DOHH2 (cell line): Measurements from ENCODE around the gene CACNA1D.

Source experiments
- H3F3A ChIP-seq: fragments of 200-600 bp; sonication (generic), shearing (Covaris generic); 2 replicates; pipeline ENCODE4 v1.6.0; 2016; ENCODE audit warnings: antibody characterized with exemption, mild to moderate bottlenecking; ENCODE audit not compliant: control insufficient read depth, insufficient read depth
- H3K27ac ChIP-seq: fragments of 200-600 bp; sonication (generic); 2 replicates; pipeline ENCODE4 v1.5.1; 2014; ENCODE audit warnings: low read depth, mild to moderate bottlenecking, low read length, moderate library complexity
- H3K27me3 ChIP-seq: fragments of 200-600 bp; sonication (generic); 2 replicates; pipeline ENCODE4 v1.6.1; 2014; ENCODE audit warnings: mild to moderate bottlenecking, low read length, mixed read lengths; ENCODE audit not compliant: control insufficient read depth
- H3K36me3 ChIP-seq: fragments of 200-600 bp; sonication (generic); 2 replicates; pipeline ENCODE4 v1.6.1; 2014; ENCODE audit warnings: mild to moderate bottlenecking, low read length, moderate library complexity, mixed read lengths; ENCODE audit not compliant: control insufficient read depth
- H3K4me1 ChIP-seq: fragments of 200-600 bp; sonication (generic); 2 replicates; pipeline ENCODE4 v1.6.1; 2014; ENCODE audit warnings: mild to moderate bottlenecking, low read length, mixed read lengths; ENCODE audit not compliant: control insufficient read depth
- H3K4me2 ChIP-seq: fragments of 200-600 bp; sonication (generic); 2 replicates; pipeline ENCODE4 v1.6.0; 2014; ENCODE audit warnings: mild to moderate bottlenecking, low read length, moderate library complexity
- H3K4me3 ChIP-seq: fragments of 200-600 bp; sonication (generic); 2 replicates; pipeline ENCODE4 v1.5.1; 2014; ENCODE audit warnings: mild to moderate bottlenecking, low read length, mixed read lengths
- H3K79me2 ChIP-seq: fragments of 200-600 bp; sonication (generic); 2 replicates; pipeline ENCODE4 v1.6.1; 2014; ENCODE audit warnings: mild to moderate bottlenecking, low read length, mixed read lengths; ENCODE audit not compliant: control insufficient read depth
- H3K9me2 ChIP-seq: fragments of 200-600 bp; sonication (generic); replicated peaks from 2 replicates; pipeline ENCODE4 v1.6.1; 2014; ENCODE audit warnings: mild to moderate bottlenecking, low read length, mixed read lengths; ENCODE audit not compliant: control insufficient read depth
- H3K9me3 ChIP-seq: fragments of 200-600 bp; sonication (generic); 2 replicates; pipeline ENCODE4 v1.6.1; 2014; ENCODE audit warnings: antibody characterized with exemption, low read length, mixed read lengths; ENCODE audit not compliant: control insufficient read depth, insufficient read depth
- H4K20me1 ChIP-seq: fragments of 200-600 bp; sonication (generic); 2 replicates; pipeline ENCODE4 v1.6.0; 2014; ENCODE audit warnings: low read depth, mild to moderate bottlenecking, antibody characterized with exemption, low read length, moderate library complexity; ENCODE audit not compliant: control insufficient read depth, insufficient read depth
- EZH2phosphoT487 ChIP-seq: fragments of 200-600 bp; sonication (generic); IDR thresholded peaks from 2 replicates; pipeline ENCODE4 v1.6.1; 2017; ENCODE audit warnings: borderline replicate concordance, mild to moderate bottlenecking, antibody characterized with exemption, low read length, moderate library complexity, mixed read lengths
- TF ChIP-seq, protein P1 (sequence below): fragments of 200-600 bp; sonication (generic); IDR thresholded peaks from one replicate; pipeline ENCODE4 v1.5.1; 2014; ENCODE audit warnings: antibody characterized with exemption, mild to moderate bottlenecking, low read depth, low read length; ENCODE audit not compliant: poor library complexity, severe bottlenecking

CACNA1D gene

DNA sequence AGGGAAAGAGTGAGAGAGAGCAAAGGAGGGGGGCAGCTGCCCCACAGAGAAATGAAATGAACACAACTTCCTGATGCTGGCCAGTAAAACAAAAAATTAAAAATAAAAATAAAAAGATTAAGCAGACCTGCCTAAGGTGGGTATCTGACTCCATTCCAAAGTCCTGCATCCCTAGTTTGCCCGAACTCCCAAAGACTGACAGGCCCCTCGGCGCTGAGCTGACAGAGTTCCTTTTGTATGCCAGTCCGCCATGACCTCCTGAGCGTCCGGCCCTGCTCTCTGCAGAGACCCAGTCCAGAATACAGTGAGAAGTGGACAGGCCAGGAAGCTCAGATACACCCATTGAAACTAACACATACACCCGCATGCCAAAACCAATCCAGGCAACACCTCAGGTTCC is 296.9 kb downstream of the CACNA1D start:
- Histone ChIP-seq H3K4me1 (no peaks in the 10 kb centered on the region), H3K79me2 (no peaks in the 10 kb centered on the region), H3K27ac (no peak overlapping the region), H3K9me2 (no peaks in the 10 kb centered on the region), H3K4me2 (no peak overlapping the region), H3K4me3 (no peak overlapping the region), H3K36me3 (no peaks in the 10 kb centered on the region), H3F3A (no peaks in the 10 kb centered on the region), H4K20me1 (no peaks in the 10 kb centered on the region), H3K27me3 (no peaks in the 10 kb centered on the region), H3K9me3 (no peaks in the 10 kb centered on the region)
- no peak for TF ChIP-seq EZH2phosphoT487
- TF ChIP-seq, protein P1, sequence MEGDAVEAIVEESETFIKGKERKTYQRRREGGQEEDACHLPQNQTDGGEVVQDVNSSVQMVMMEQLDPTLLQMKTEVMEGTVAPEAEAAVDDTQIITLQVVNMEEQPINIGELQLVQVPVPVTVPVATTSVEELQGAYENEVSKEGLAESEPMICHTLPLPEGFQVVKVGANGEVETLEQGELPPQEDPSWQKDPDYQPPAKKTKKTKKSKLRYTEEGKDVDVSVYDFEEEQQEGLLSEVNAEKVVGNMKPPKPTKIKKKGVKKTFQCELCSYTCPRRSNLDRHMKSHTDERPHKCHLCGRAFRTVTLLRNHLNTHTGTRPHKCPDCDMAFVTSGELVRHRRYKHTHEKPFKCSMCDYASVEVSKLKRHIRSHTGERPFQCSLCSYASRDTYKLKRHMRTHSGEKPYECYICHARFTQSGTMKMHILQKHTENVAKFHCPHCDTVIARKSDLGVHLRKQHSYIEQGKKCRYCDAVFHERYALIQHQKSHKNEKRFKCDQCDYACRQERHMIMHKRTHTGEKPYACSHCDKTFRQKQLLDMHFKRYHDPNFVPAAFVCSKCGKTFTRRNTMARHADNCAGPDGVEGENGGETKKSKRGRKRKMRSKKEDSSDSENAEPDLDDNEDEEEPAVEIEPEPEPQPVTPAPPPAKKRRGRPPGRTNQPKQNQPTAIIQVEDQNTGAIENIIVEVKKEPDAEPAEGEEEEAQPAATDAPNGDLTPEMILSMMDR = no peak

DNA sequence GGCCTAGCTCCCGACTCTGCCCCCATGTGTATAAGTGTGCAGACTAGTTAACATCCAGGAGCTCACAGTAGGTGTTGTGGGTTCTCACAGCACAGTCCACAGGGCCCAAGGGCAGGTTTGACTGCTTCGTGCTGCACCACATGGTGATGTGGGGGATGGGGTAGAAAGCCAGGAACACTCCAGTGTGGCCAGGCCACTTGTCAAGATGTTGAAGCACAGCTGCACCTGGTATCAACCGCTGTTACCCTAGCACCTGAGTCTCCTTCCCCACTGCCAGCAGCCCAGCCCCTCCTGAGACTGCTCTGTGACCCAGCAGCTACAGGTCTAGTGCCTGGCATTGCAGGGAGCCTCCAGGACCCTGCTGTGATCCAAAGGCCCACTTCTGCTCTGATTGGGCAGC is 298.5 kb downstream of the CACNA1D start:
- H3K4me1 ChIP-seq = no peaks in the 10 kb centered on the region
- no peaks in the 10 kb centered on the region for H4K20me1 ChIP-seq
- no peaks in the 10 kb centered on the region for H3K36me3 ChIP-seq
- no peaks in the 10 kb centered on the region for H3K9me3 ChIP-seq
- no peak overlapping the region for H3K4me2 ChIP-seq
- no peaks in the 10 kb centered on the region for H3K27me3 ChIP-seq
- H3K79me2 ChIP-seq = no peaks in the 10 kb centered on the region
- H3F3A ChIP-seq = no peaks in the 10 kb centered on the region
- H3K27ac ChIP-seq = no peak overlapping the region
- no peak overlapping the region for H3K4me3 ChIP-seq
- TF ChIP-seq EZH2phosphoT487 = no peak
- TF ChIP-seq, protein P1 = no peak
- no peaks in the 10 kb centered on the region for H3K9me2 ChIP-seq

DNA sequence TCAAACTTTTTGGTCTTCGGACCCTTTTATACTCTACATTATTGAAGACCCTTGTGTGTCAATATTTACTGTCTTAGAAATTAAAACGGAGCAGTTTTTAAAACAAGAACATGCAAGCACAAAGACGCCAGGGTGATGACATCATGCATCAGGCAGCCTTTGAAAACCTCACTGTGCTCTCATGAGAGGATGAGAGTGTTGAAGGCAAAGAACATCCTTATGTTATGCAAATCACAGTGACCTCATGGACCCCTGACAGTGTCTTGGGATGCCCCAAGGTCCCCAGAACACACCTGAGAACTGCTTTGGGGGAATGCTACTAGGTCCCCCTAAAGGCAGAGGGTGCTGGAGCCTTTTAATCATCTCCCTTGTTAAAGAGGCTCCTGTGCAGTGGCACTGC is 300.2 kb downstream of the CACNA1D start:
- no peak overlapping the region for H3K27ac ChIP-seq

More for the DNA sequence above, 300.2 kb downstream of the CACNA1D start:
- no peak for TF ChIP-seq EZH2phosphoT487
- TF ChIP-seq, protein P1 = no peak
- Histone ChIP-seq H3K79me2 (no peaks in the 10 kb centered on the region), H3K4me3 (no peak overlapping the region), H3K27me3 (no peaks in the 10 kb centered on the region), H3F3A (no peaks in the 10 kb centered on the region), H3K4me1 (no peaks in the 10 kb centered on the region), H3K4me2 (no peak overlapping the region), H3K36me3 (no peaks in the 10 kb centered on the region), H4K20me1 (no peaks in the 10 kb centered on the region), H3K9me3 (no peaks in the 10 kb centered on the region), H3K9me2 (no peaks in the 10 kb centered on the region)
